ENCODE measurements around the gene GADD45GIP1. TPM values are rescaled to one million over a fixed set of nuclear protein-coding genes. Genes with fewer than 3 reads are reported as not detected.

The GADD45GIP1 gene
- total RNA-seq, 1 donor = 15.2 TPM

GRCh38 chr19:12949363-12950283, 7.4 kb downstream of the GADD45GIP1 start:
- peak; percentile 65 for DNase-seq (ENCODE audit: insufficient read length, low spot score, missing footprints)
- Histone ChIP-seq H3K4me1 (ENCODE audit: insufficient read depth, low read length) (peaks cover 38% of the 10 kb centered on the region), H3K27ac (ENCODE audit: low read depth, low read length) (peak overlapping the region; percentile 36), H3K27me3 (ENCODE audit: insufficient read depth, low read length) (no peaks in the 10 kb centered on the region), H3K4me2 (ENCODE audit: insufficient read depth, low read length) (no peak overlapping the region), H3K4me3 (ENCODE audit: insufficient read depth, low read length) (no peak overlapping the region), H2AFZ (ENCODE audit: low read length) (no peak overlapping the region), H3K9me3 (ENCODE audit: low read depth, low read length) (no peaks in the 10 kb centered on the region), H3K79me2 (ENCODE audit: insufficient read depth, low read length) (peaks cover 66% of the 10 kb centered on the region), H3K36me3 (ENCODE audit: insufficient read depth, low read length) (peaks cover 69% of the 10 kb centered on the region), H4K20me1 (ENCODE audit: insufficient read depth, low read length) (peaks cover 11% of the 10 kb centered on the region)
- TF ChIP-seq CTCF (IDR thresholded peaks at IDR 0.05; ENCODE audit: extremely low read depth, low read depth, low read length) = no peak

GRCh38 chr19:12948612-12949362, 8.2 kb downstream of the GADD45GIP1 start:
- H3K4me2 ChIP-seq (ENCODE audit: insufficient read depth, low read length) = no peak overlapping the region
- no peak overlapping the region for H2AFZ ChIP-seq (ENCODE audit: low read length)
- H4K20me1 ChIP-seq (ENCODE audit: insufficient read depth, low read length) = peaks cover 11% of the 10 kb centered on the region
- peaks cover 68% of the 10 kb centered on the region for H3K36me3 ChIP-seq (ENCODE audit: insufficient read depth, low read length)
- H3K27ac ChIP-seq (ENCODE audit: low read depth, low read length) = peak overlapping the region; percentile 11
- no peaks in the 10 kb centered on the region for H3K9me3 ChIP-seq (ENCODE audit: low read depth, low read length)
- DNase-seq (ENCODE audit: insufficient read length, low spot score, missing footprints) = peak; percentile 60
- no peak overlapping the region for H3K4me3 ChIP-seq (ENCODE audit: insufficient read depth, low read length)
- TF ChIP-seq CTCF (IDR thresholded peaks at IDR 0.05; ENCODE audit: extremely low read depth, low read depth, low read length) = no peak
- no peaks in the 10 kb centered on the region for H3K27me3 ChIP-seq (ENCODE audit: insufficient read depth, low read length)
- peaks cover 30% of the 10 kb centered on the region for H3K4me1 ChIP-seq (ENCODE audit: insufficient read depth, low read length)
- peaks cover 57% of the 10 kb centered on the region for H3K79me2 ChIP-seq (ENCODE audit: insufficient read depth, low read length)

GRCh38 chr19:12947702-12948611, 9.1 kb downstream of the GADD45GIP1 start:
- H3K4me1 ChIP-seq (ENCODE audit: insufficient read depth, low read length) = peaks cover 22% of the 10 kb centered on the region

More at GRCh38 chr19:12947702-12948611, 9.1 kb downstream of the GADD45GIP1 start:
- Histone ChIP-seq H3K27me3 (ENCODE audit: insufficient read depth, low read length) (no peaks in the 10 kb centered on the region), H3K9me3 (ENCODE audit: low read depth, low read length) (no peaks in the 10 kb centered on the region), H2AFZ (ENCODE audit: low read length) (no peak overlapping the region), H3K79me2 (ENCODE audit: insufficient read depth, low read length) (peaks cover 59% of the 10 kb centered on the region), H3K4me2 (ENCODE audit: insufficient read depth, low read length) (no peak overlapping the region), H3K27ac (ENCODE audit: low read depth, low read length) (peak overlapping the region; percentile 81), H3K36me3 (ENCODE audit: insufficient read depth, low read length) (peaks cover 71% of the 10 kb centered on the region), H3K4me3 (ENCODE audit: insufficient read depth, low read length) (no peak overlapping the region), H4K20me1 (ENCODE audit: insufficient read depth, low read length) (peaks cover 18% of the 10 kb centered on the region)
- DNase-seq (ENCODE audit: insufficient read length, low spot score, missing footprints) = peak; percentile 75
- no peak for TF ChIP-seq CTCF (IDR thresholded peaks at IDR 0.05; ENCODE audit: extremely low read depth, low read depth, low read length)

Data from osteoblast (primary cell).